HG03442 (cell line): ENCODE measurements around the gene RNGTT.

Experiments used
- ATAC-seq: cut with Tn5 transposase; IDR thresholded peaks from one replicate; pipeline ENCODE4 v1.9.1; 2021; ENCODE audit warnings: mild to moderate bottlenecking, moderate library complexity; ENCODE audit not compliant: unreplicated experiment

RNGTT gene

DNA sequence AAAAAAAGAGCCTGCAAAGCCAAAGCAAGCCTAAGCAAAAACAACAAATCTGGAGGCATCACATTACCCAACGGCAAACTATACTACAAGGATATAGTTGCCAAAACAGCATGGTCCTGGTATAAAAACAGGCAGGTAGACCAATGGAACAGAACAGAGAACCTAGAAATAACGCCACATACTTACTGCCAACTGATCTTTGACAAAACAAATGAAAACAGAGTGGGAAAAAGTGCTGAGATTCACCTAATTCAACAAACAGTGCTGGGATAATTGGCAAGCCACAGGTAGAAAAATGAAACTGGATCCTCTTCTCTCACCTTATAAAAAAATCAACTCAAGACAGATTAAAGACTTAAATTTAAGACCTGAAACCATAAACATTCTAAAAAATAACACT is 291.8 kb downstream of the RNGTT start:
- ATAC-seq = no peak

GRCh38 chr6:88670369-88670768 is 293.0 kb downstream of the RNGTT start:
- no peak for ATAC-seq

- no peak for ATAC-seq
Observed at GRCh38 chr6:88669475-88669874, 293.9 kb downstream of the RNGTT start.

DNA sequence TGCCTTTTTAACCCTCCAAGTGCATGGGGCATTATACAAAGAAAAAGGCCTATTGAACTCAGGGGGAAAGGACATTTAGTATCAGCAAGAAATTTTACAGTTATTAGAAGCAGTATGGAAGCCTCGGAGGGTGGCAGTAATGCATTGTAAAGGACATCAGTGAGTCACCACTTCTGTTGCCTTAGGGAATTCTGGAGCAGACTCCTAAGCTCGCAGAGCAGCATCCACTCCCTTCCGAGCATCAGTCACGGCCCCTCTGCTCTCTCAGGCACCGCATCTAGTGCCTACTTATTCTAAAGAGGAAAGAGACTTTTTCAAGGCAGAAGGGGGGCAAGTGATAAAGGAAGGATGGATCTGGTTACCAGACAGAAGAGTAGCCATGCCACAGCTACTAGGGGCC is 296.5 kb downstream of the RNGTT start:
- no peak for ATAC-seq

DNA sequence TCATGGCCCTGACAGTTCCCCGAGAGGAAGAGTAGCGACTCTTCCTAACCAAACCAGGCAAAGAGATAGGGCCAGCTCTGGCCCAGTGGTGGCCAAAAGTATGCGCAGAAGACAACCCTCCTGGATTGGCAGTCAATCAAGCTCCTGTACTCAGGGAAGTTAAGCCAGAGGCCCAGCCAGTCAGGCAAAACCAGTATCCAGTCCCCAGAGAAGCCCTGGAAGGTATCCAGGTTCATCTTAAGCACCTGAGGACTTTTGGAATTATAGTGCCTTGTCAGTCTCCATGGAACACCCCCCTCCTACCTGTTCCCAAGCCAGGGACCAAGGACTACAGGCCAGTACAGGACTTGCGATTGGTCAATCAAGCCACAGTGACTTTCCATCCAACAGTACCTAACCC is 298.3 kb downstream of the RNGTT start:
- ATAC-seq = no peak

DNA sequence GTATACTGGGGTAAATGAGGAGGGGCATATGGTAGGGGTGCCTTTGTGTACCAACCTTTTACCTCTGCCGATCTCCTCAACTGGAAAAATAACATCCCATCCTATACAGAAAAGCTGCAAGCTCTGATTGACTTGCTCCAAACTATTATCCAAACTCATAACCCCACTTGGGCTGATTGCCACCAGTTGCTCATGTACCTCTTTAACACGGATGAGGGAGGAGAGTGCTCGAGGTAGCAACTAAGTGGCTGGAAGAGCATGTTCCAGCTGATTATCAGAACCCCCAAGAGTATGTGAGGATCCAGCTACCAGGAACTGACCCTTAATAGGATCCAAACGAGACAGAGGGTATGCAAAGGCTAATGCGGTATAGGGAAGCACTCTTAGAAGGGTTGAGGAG is 299.6 kb downstream of the RNGTT start:
- ATAC-seq = no peak

DNA sequence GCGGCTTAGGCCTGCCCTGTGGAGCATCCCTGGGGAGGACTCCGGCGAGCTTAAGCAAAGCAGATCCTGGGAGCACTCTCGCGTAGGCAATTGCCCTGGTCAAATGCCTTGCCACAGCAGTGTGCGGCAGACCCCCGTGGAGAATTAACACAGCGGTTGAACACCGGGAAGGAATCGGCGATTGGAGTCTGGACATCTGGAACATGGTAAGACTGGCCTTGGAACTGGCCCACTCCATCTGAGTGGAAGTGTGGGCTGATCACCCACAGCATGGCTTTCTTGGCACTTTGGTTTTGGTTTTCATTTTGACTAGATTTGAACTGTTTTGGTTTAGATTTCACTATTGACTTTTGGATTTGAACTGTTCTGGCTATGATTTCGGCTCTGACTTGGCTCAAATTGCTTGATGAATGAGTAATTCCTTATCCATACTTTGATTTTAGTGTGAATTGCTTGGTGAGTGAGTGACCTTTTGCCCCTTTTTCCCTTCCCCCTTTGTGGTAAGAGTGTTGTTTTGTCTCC is 300.7 kb downstream of the RNGTT start:
- ATAC-seq = peak; percentile 74

- no peak for ATAC-seq
Observed at GRCh38 chr6:88662163-88662580, 301.2 kb downstream of the RNGTT start.

DNA sequence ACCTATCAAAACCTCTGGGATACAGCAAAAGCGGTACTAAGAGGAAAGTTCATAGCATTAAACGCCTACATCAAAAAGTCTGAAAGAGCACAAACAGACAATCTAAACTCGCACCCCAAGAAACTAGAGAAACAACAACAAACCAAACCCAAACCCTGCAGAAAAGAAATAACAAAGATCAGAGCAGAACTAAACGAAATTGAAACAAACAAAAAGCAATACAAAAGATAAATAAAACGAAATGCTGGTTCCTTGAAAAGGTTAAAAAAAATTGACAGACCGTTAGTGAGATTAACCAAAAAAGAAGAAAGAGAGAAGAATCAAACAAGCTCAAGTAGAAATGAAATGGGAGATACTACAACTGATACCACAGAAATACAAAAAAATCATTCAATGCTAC is 302.3 kb downstream of the RNGTT start:
- ATAC-seq = no peak

DNA sequence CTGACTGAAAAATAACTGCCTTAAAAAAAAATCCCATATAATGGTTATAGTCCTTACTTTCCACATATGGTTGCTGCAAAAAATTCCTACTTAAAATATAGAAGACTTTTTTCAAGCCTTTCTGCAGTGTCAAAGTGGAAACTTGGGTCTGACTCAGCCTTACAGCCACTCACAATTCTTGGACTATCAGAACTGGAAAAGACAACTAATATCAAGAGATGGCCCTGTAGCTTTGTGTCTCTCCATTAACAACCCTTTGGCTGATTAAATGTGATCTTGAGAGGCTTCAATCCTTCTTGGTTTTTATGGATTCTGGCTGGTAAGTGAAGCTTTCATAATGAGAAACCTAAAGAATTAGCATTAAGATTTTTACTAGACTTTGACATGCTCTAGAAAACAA is 307.8 kb downstream of the RNGTT start:
- no peak for ATAC-seq

DNA sequence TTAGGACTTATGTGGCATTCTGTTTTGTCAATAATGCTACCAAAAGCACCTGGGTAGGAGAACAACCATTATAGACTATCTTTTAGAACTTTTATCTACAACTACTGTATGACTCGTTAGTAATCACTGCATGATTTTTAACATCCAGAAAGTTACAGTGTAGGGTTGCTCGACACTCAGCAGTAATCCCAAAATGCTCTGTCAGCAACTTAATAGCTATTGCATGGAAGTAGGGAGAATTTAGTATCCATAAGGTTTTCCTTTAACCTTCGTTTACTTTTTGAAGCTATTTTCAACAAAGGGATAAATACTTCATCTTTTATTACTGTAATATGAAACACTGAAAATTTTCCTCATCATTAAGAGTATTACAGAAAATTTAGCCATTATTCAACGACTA is 309.5 kb downstream of the RNGTT start:
- no peak for ATAC-seq

GRCh38 chr6:88651400-88651799 is 312.0 kb downstream of the RNGTT start:
- no peak for ATAC-seq

- ATAC-seq = no peak
Observed at GRCh38 chr6:88650979-88651378, 312.4 kb downstream of the RNGTT start.

- ATAC-seq = peak; percentile 95
Observed at GRCh38 chr6:88650029-88650619, 313.3 kb downstream of the RNGTT start.

GRCh38 chr6:88641178-88641903 is 322.1 kb downstream of the RNGTT start:
- peak; percentile 95 for ATAC-seq

DNA sequence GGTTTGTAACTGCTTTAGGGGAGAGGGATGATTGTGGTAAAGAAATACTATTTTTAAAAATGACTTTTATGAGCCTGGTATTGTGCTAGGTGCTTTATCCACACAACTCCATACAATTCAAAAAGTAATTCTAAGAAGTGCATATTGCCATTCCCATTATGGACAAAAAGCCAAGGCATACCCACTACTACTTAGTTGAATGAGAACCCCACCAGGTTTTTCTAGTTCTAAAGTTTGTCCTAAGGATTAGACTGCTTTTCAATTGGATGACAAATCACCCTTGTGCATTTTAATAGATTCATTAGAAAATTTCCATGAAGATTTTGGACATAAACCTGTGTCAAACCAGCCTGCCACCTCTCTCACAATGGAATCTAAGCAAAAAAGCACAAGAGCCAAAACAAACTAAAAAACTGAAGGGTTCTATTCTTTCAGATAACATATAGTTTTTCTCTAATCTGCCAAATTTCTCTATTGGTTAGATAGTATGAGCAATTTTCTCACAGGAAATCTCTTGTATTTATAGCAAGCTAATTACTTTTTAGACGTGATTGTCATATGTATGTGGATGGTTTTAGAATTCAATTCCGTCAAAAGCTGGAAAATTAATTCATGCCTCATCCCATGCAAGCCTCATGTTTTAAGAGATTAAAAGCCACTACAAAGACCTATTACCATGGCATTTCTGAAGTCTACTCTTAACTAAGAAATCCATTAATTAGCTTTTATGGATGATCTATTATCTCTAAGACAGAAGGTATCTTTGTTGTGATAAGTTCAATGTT is 325.5 kb downstream of the RNGTT start:
- no peak for ATAC-seq

DNA sequence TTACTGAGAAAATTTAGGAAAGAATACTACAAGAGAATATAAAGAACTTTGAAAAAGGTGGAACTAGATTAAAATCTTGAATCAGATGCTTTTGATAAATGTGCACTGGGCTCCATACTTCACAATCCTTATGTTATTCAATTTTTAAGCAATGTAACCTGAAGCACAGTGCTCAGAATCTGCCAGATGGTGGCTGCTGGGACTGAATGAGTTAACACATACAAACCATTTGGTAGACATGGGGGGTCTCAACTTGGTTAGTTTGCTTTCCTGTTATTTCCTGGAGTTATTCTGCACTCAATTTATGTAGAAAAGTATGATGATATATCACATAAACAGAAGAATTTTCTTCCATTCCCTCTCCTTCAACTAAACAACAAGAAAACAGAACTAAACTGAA is 326.5 kb downstream of the RNGTT start:
- ATAC-seq = no peak

- ATAC-seq = no peak
Observed at GRCh38 chr6:88633782-88634181, 329.6 kb downstream of the RNGTT start.

- ATAC-seq = no peak
Observed at GRCh38 chr6:88631830-88632229, 331.6 kb downstream of the RNGTT start.

- no peak for ATAC-seq
Observed at GRCh38 chr6:88629838-88630494, 333.5 kb downstream of the RNGTT start.

DNA sequence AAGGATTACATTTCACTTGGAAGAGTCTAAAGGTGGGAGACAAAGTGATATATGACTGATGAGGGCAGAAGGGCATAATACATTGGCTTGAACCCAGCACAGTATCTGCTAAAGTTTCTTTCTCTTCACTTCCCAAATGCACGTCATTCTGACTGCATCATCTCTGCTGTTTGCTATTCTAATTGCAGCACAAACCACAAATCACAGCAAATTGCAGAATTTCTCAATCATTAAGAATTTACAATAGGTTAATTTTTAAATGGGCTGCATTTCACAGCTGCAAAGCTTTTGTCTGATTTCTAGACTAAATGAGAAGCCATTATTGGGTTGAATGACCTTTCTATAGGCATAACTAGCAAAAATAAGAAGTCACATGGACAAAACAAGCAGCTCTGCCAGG is 337.0 kb downstream of the RNGTT start:
- no peak for ATAC-seq
